Measurements from ENCODE around the gene PKP4. TPM values are rescaled to one million over a fixed set of nuclear protein-coding genes. Genes with fewer than 3 reads are reported as not detected.

The PKP4 gene
- total and polyA plus RNA-seq, 2 donors (not counting 1 experiment from before 2014, with no cell fraction given) = 2.0 to 13.3 TPM

DNA sequence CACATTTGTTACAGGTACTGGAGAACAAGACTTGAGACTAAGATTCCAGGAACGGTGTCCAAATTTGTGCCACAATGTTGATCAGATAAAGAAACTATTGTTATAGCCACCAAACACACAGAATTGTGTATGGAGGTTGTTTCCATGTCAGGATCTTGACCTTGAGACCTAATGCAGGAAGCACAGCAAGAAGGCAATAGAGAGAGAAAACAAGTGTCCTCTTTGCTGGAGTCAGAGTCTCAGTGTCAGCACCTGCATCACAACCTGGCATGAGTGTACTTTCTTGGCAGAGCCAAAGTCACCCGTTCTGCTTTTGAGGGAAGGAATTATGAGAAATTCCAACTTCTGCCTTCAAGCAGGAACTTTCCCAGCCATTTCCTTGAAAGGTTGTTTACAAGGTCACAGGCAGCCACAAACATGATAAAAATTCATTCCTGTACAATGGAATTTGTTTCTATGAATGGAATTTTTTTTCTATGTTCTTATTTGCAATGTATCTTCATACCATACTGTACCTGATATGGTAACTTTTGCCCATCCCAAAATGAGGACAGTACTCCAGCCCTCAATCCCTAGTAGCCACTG lies 118.4 kb downstream of the PKP4 start:
- no peaks in the 10 kb centered on the region for H4K20me1 ChIP-seq (ENCODE audit: control insufficient read depth, insufficient read depth, low read length, poor library complexity, severe bottlenecking)
- no peaks in the 10 kb centered on the region for H3K4me1 Mint-ChIP-seq
- TF ChIP-seq, protein P1, sequence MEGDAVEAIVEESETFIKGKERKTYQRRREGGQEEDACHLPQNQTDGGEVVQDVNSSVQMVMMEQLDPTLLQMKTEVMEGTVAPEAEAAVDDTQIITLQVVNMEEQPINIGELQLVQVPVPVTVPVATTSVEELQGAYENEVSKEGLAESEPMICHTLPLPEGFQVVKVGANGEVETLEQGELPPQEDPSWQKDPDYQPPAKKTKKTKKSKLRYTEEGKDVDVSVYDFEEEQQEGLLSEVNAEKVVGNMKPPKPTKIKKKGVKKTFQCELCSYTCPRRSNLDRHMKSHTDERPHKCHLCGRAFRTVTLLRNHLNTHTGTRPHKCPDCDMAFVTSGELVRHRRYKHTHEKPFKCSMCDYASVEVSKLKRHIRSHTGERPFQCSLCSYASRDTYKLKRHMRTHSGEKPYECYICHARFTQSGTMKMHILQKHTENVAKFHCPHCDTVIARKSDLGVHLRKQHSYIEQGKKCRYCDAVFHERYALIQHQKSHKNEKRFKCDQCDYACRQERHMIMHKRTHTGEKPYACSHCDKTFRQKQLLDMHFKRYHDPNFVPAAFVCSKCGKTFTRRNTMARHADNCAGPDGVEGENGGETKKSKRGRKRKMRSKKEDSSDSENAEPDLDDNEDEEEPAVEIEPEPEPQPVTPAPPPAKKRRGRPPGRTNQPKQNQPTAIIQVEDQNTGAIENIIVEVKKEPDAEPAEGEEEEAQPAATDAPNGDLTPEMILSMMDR (IDR thresholded peaks at IDR 0.05) = no peak
- no peak for TF ChIP-seq EZH2 (IDR thresholded peaks at IDR 0.05; ENCODE audit: borderline replicate concordance, insufficient read depth, low read depth, low read length, poor library complexity, severe bottlenecking)
- no peak overlapping the region for H3K4me2 ChIP-seq (replicated peaks; ENCODE audit: low read depth, low read length, poor library complexity, severe bottlenecking)
- H3K9me3 ChIP-seq (ENCODE audit: control extremely low read depth in 1 of 3, control insufficient read depth in 2 of 3, insufficient read depth in 1 of 3, low read length in 2 of 3) = peaks cover 0 to 5% (median 0%) of the 10 kb centered on the region in 3 donors
- no peak overlapping the region for H3K27ac Mint-ChIP-seq
- no CpG with 5 or more reads among the region's 2 CpGs for whole genome bisulfite sequencing (ENCODE audit: insufficient coverage)
- ATAC-seq (ENCODE audit: low read depth) (no peak), DNase-seq (no peak)
- no peak overlapping the region for H3K4me3 Mint-ChIP-seq
- H3K27ac ChIP-seq (ENCODE audit: low read length in 2 of 2) = no peak overlapping the region
- CTCF ChIA-PET = no interaction called here
- no peaks in the 10 kb centered on the region for H3K4me1 ChIP-seq (ENCODE audit: control insufficient read depth in 2 of 2, insufficient read depth in 2 of 2, low read length in 2 of 2)
- H3K36me3 ChIP-seq (replicated peaks in 1 of 2; ENCODE audit: control extremely low read depth in 1 of 2, control insufficient read depth in 1 of 2, extremely low read depth in 1 of 2, insufficient read depth in 2 of 2, low read length in 1 of 2) = no peaks in the 10 kb centered on the region
- H3K9ac ChIP-seq (ENCODE audit: low read length) = no peak overlapping the region
- H3K9me3 Mint-ChIP-seq (ENCODE audit: insufficient read depth) = peaks cover 3% of the 10 kb centered on the region
- POLR2A ChIA-PET = no interaction called here
- H3K79me2 ChIP-seq (ENCODE audit: control insufficient read depth, insufficient read depth, low read length) = no peaks in the 10 kb centered on the region
- no peaks in the 10 kb centered on the region for H3K27me3 ChIP-seq (replicated peaks in 1 of 4; ENCODE audit: control extremely low read depth in 1 of 4, control insufficient read depth in 3 of 4, insufficient read depth in 4 of 4, low read length in 3 of 4)
- no peak overlapping the region for H3K4me3 ChIP-seq (ENCODE audit: control extremely low read depth in 1 of 5, extremely low read depth in 1 of 5, insufficient read depth in 1 of 5, low read depth in 2 of 5, low read length in 4 of 5)
- intact Hi-C loops (cut with micrococcal nuclease) = no loop called here
- no peak overlapping the region for H2AFZ ChIP-seq (ENCODE audit: insufficient read depth, low read depth, low read length, poor library complexity, severe bottlenecking)
- H3K27me3 Mint-ChIP-seq = no peaks in the 10 kb centered on the region

DNA sequence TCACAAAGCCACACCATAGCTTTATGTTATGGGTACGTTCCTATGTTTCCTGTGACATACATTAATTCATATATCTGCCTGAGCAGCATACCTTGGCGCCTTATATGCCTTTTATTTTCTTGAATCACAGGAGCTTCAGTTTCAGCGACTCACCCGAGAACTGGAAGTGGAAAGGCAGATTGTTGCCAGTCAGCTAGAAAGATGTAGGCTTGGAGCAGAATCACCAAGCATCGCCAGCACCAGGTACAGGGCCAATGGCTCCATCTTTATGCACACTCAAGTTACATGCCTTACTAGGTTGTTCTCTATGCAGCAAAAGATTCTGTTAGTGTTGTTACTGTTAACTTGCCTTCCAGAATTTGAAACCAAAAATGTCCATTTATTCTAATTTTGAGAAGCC lies 120.4 kb downstream of the PKP4 start:
- CTCF ChIA-PET = no interaction called here
- no peaks in the 10 kb centered on the region for H3K9me3 ChIP-seq (ENCODE audit: control extremely low read depth in 1 of 3, control insufficient read depth in 2 of 3, insufficient read depth in 1 of 3, low read length in 2 of 3)
- POLR2A ChIA-PET = no interaction called here
- intact Hi-C loops (cut with micrococcal nuclease) = no loop called here
- no peak overlapping the region for H3K4me2 ChIP-seq (replicated peaks; ENCODE audit: low read depth, low read length, poor library complexity, severe bottlenecking)
- no peaks in the 10 kb centered on the region for H3K4me1 Mint-ChIP-seq
- no peaks in the 10 kb centered on the region for H3K4me1 ChIP-seq (ENCODE audit: control insufficient read depth in 2 of 2, insufficient read depth in 2 of 2, low read length in 2 of 2)
- no peaks in the 10 kb centered on the region for H3K27me3 ChIP-seq (replicated peaks in 1 of 4; ENCODE audit: control extremely low read depth in 1 of 4, control insufficient read depth in 3 of 4, insufficient read depth in 4 of 4, low read length in 3 of 4)
- no peak overlapping the region for H3K4me3 ChIP-seq (ENCODE audit: control extremely low read depth in 1 of 5, extremely low read depth in 1 of 5, insufficient read depth in 1 of 5, low read depth in 2 of 5, low read length in 4 of 5)
- no peaks in the 10 kb centered on the region for H3K36me3 ChIP-seq (replicated peaks in 1 of 2; ENCODE audit: control extremely low read depth in 1 of 2, control insufficient read depth in 1 of 2, extremely low read depth in 1 of 2, insufficient read depth in 2 of 2, low read length in 1 of 2)
- H3K9me3 Mint-ChIP-seq (ENCODE audit: insufficient read depth) = peaks cover 3% of the 10 kb centered on the region
- no peak overlapping the region for H3K27ac Mint-ChIP-seq
- no peak overlapping the region for H3K27ac ChIP-seq (ENCODE audit: low read length in 2 of 2)
- H4K20me1 ChIP-seq (ENCODE audit: control insufficient read depth, insufficient read depth, low read length, poor library complexity, severe bottlenecking) = no peaks in the 10 kb centered on the region
- TF ChIP-seq, protein P1 (IDR thresholded peaks at IDR 0.05) = no peak
- TF ChIP-seq EZH2 (IDR thresholded peaks at IDR 0.05; ENCODE audit: borderline replicate concordance, insufficient read depth, low read depth, low read length, poor library complexity, severe bottlenecking) = no peak
- H3K9ac ChIP-seq (ENCODE audit: low read length) = no peak overlapping the region
- 100% methylated on average over 2 of the region's 5 CpGs for WGBS (ENCODE audit: insufficient coverage)
- H3K79me2 ChIP-seq (ENCODE audit: control insufficient read depth, insufficient read depth, low read length) = no peaks in the 10 kb centered on the region
- DNase-seq (no peak), ATAC-seq (ENCODE audit: low read depth) (no peak)
- no peak overlapping the region for H2AFZ ChIP-seq (ENCODE audit: insufficient read depth, low read depth, low read length, poor library complexity, severe bottlenecking)
- H3K4me3 Mint-ChIP-seq = no peak overlapping the region
- H3K27me3 Mint-ChIP-seq = no peaks in the 10 kb centered on the region
